Caco-2 (cell line): Measurements from ENCODE around the gene DDR2. TPM values are rescaled to one million over a fixed set of nuclear protein-coding genes. Genes with fewer than 3 reads are reported as not detected.

ENCODE experiments used
- BruUV-seq: library from RNA; stranded (reverse); fragments of 400-500 nt; replicated peaks from 2 replicates; lab custom pipeline; 2021; lab: Mats Ljungman, UMichigan
- CTCF ChIA-PET: fragments of 300-600 bp; sonication (Branson Sonifier 250); formaldehyde crosslinking; loops from one replicate; lab custom pipeline; 2022; ENCODE audit warnings: antibody characterized with exemption; lab: Charles Lee
- POLR2A ChIA-PET: fragments of 300-600 bp; sonication (Branson Sonifier 250); formaldehyde crosslinking; loops from one replicate; lab custom pipeline; 2022; ENCODE audit warnings: antibody characterized with exemption; lab: Charles Lee
- DNase-seq, 2 experiments: peaks; one replicate each; pipeline versions ENCODE4 v3.0.0 to v3.0.0-alpha.2; 2020 to 2022
- H3K27me3 ChIP-seq: replicated peaks from 2 replicates; pipeline ENCODE4 v1.6.0; 2011; ENCODE audit warnings: low read length; ENCODE audit not compliant: control insufficient read depth, insufficient read depth
- H3K36me3 ChIP-seq: 2 replicates; pipeline ENCODE4 v1.5.1; 2011; ENCODE audit warnings: low read length; ENCODE audit not compliant: control insufficient read depth, insufficient read depth
- H3K4me1 ChIP-seq: fragments of 250-450 bp; sonication (Bioruptor Pico); 2 replicates; pipeline ENCODE4 v1.5.1; 2020; ENCODE audit warnings: mild to moderate bottlenecking
- H3K4me3 ChIP-seq: 2 replicates; pipeline ENCODE4 v1.5.1; 2011; ENCODE audit warnings: low read depth, mild to moderate bottlenecking, control low read depth, low read length
- H3K9me3 ChIP-seq: fragments of 250-450 bp; sonication (Bioruptor Pico); 2 replicates; pipeline ENCODE4 v1.5.1; 2020; ENCODE audit warnings: mild to moderate bottlenecking, moderate library complexity
- H3K27ac Mint-ChIP-seq: one replicate; pipeline ENCODE4 v1.8.0; 2022; ENCODE audit warnings: mixed read lengths; ENCODE audit not compliant: unreplicated experiment
- H3K27me3 Mint-ChIP-seq: one replicate; pipeline ENCODE4 v1.8.0; 2022; ENCODE audit warnings: mixed read lengths; ENCODE audit not compliant: insufficient read depth, unreplicated experiment
- H3K36me3 Mint-ChIP-seq: one replicate; pipeline ENCODE4 v1.8.0; 2022; ENCODE audit warnings: mild to moderate bottlenecking, mixed read lengths; ENCODE audit not compliant: insufficient read depth, unreplicated experiment
- H3K4me1 Mint-ChIP-seq: one replicate; pipeline ENCODE4 v1.8.0; 2022; ENCODE audit warnings: low read depth, mixed read lengths; ENCODE audit not compliant: unreplicated experiment
- H3K4me3 Mint-ChIP-seq: one replicate; pipeline ENCODE4 v1.8.0; 2022; ENCODE audit warnings: mild to moderate bottlenecking, moderate library complexity, mixed read lengths; ENCODE audit not compliant: unreplicated experiment
- H3K9me3 Mint-ChIP-seq: one replicate; pipeline ENCODE4 v1.8.0; 2022; ENCODE audit warnings: mixed read lengths; ENCODE audit not compliant: unreplicated experiment
- intact Hi-C: fragments of 100-400 bp; cut with micrococcal nuclease; formaldehyde crosslinking; loops from one replicate; pipeline ENCODE4 v1.10.0; 2022; ENCODE audit not compliant: unreplicated experiment
- total RNA-seq: library from RNA; stranded (reverse); gene quantifications from 2 replicates; pipeline ENCODE4 v1.2.3, GENCODE V29; 2022
- TF ChIP-seq, protein P1 (sequence below), 2 experiments: fragments of 200-600 bp in 1 of 2; IDR thresholded peaks; 1 replicate in 1 of 2; 2 replicates in 1 of 2; pipeline versions ENCODE4 v1.5.1 to v1.8.0; 2011 to 2022; ENCODE audit warnings: antibody characterized with exemption in 1 of 2, control low read depth in 1 of 2, inconsistent platforms in 1 of 2, low read depth in 1 of 2, low read length in 1 of 2, mild to moderate bottlenecking in 1 of 2, moderate library complexity in 1 of 2; ENCODE audit not compliant: insufficient read depth in 1 of 2, severe bottlenecking in 1 of 2, unreplicated experiment in 1 of 2

The DDR2 gene
- total RNA-seq, 1 experiment from 2014 or later, result 0.73 TPM

DNA sequence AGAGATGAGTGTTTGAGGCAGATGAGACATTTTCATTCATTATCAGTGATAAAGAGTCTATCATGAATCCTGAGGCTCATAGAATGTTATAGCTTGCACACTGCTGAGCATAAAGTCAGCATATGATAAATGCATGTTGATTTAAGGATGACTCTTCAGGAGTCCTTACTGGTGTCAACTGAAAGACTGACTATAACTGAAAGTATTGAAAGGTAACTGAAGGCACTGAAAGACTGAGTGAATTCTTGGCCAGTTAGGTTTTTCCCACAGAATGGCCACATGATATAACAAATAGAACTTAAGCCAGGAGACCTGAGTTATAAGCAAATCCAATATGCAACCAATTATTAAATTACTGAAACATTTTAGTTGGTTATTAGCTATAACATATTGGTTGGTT, 89.2 kb downstream of the DDR2 start:
- Histone ChIP-seq H3K9me3 (no peaks in the 10 kb centered on the region), H3K4me1 (no peaks in the 10 kb centered on the region), H3K27me3 (no peaks in the 10 kb centered on the region), H3K36me3 (no peaks in the 10 kb centered on the region), H3K4me3 (no peak overlapping the region)
- DNase-seq, result no peak
- Mint-ChIP-seq H3K9me3 (no peaks in the 10 kb centered on the region), H3K27me3 (peaks cover 2% of the 10 kb centered on the region), H3K4me3 (no peak overlapping the region), H3K4me1 (no peaks in the 10 kb centered on the region), H3K27ac (no peak overlapping the region), H3K36me3 (no peaks in the 10 kb centered on the region)
- POLR2A ChIA-PET, result no interaction called here
- BruUV-seq, result no TSS peak
- CTCF ChIA-PET, result no interaction called here
- TF ChIP-seq, protein P1, sequence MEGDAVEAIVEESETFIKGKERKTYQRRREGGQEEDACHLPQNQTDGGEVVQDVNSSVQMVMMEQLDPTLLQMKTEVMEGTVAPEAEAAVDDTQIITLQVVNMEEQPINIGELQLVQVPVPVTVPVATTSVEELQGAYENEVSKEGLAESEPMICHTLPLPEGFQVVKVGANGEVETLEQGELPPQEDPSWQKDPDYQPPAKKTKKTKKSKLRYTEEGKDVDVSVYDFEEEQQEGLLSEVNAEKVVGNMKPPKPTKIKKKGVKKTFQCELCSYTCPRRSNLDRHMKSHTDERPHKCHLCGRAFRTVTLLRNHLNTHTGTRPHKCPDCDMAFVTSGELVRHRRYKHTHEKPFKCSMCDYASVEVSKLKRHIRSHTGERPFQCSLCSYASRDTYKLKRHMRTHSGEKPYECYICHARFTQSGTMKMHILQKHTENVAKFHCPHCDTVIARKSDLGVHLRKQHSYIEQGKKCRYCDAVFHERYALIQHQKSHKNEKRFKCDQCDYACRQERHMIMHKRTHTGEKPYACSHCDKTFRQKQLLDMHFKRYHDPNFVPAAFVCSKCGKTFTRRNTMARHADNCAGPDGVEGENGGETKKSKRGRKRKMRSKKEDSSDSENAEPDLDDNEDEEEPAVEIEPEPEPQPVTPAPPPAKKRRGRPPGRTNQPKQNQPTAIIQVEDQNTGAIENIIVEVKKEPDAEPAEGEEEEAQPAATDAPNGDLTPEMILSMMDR (IDR thresholded peaks at IDR 0.05; ENCODE audit: insufficient read depth in 1 of 2, low read depth in 1 of 2, low read length in 1 of 2, severe bottlenecking in 1 of 2, unreplicated experiment in 1 of 2), result no peak
- intact Hi-C loops, result no loop called here

DNA sequence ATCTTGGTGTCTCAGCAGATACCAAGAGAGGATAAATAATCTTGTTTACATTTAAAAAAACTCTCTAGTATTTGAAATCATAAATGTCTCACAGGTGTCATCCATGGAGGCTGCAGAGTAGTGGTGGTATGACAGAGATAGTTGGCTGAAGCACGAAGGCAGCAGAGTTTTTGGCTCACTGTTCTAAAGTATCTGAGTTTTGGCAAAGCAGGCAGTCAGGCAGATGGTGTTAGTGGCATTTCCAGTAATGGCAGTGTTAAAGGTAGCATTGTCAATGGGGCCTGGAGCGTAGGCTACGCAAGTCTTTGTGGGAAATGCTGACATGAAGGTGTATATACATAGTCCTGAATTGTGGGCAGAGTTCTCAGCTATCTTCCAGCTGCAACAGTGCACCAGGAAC, 89.8 kb downstream of the DDR2 start:
- Mint-ChIP-seq H3K9me3 (no peaks in the 10 kb centered on the region), H3K27me3 (peaks cover 2% of the 10 kb centered on the region), H3K27ac (no peak overlapping the region), H3K36me3 (no peaks in the 10 kb centered on the region), H3K4me3 (no peak overlapping the region), H3K4me1 (no peaks in the 10 kb centered on the region)
- TF ChIP-seq, protein P1 (IDR thresholded peaks at IDR 0.05; ENCODE audit: insufficient read depth in 1 of 2, low read depth in 1 of 2, low read length in 1 of 2, severe bottlenecking in 1 of 2, unreplicated experiment in 1 of 2), result no peak
- Histone ChIP-seq H3K27me3 (no peaks in the 10 kb centered on the region), H3K4me1 (no peaks in the 10 kb centered on the region), H3K9me3 (no peaks in the 10 kb centered on the region), H3K4me3 (no peak overlapping the region), H3K36me3 (no peaks in the 10 kb centered on the region)
- no TSS peak for BruUV-seq
- ChIA-PET CTCF (no interaction called here), POLR2A (no interaction called here)
- DNase-seq, result no peak
- intact Hi-C loops, result no loop called here

DNA sequence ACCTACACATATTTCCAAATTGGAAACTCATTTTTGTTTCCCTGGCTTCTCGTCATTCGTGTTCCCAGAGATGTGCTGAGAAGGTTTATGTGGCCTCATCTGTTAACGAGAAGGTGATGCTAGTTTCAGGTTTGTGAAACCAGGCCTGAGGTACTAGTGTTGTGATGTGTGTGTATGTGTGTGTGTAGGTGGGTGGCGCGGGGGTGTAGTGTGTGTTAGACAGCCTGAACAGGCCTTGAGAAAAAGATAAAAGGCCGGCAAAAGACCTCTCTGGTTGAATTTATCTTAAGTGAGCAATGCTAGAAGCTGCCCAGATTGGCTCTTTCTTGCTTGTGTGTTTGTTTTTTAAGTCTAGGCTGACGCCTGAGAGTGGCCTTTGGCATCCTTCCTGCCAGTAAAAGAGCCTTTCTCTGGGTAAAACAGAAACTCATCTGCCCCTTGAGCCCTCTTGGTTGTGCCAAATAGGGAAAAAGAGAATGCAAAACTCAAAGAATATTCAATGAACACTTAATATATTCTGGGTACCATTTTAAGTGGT, 92.4 kb downstream of the DDR2 start:
- no peak overlapping the region for H3K4me3 Mint-ChIP-seq
- no peaks in the 10 kb centered on the region for H3K9me3 Mint-ChIP-seq
- Histone ChIP-seq H3K9me3 (no peaks in the 10 kb centered on the region), H3K4me1 (no peaks in the 10 kb centered on the region), H3K4me3 (no peak overlapping the region), H3K36me3 (no peaks in the 10 kb centered on the region), H3K27me3 (no peaks in the 10 kb centered on the region)
- BruUV-seq, result no TSS peak
- no peak for DNase-seq
- no peaks in the 10 kb centered on the region for H3K36me3 Mint-ChIP-seq
- H3K27me3 Mint-ChIP-seq, result no peaks in the 10 kb centered on the region
- ChIA-PET POLR2A (no interaction called here), CTCF (no interaction called here)
- intact Hi-C loops, result no loop called here
- TF ChIP-seq, protein P1 (IDR thresholded peaks at IDR 0.05; ENCODE audit: insufficient read depth in 1 of 2, low read depth in 1 of 2, low read length in 1 of 2, severe bottlenecking in 1 of 2, unreplicated experiment in 1 of 2), result no peak
- peaks cover 8% of the 10 kb centered on the region for H3K4me1 Mint-ChIP-seq
- H3K27ac Mint-ChIP-seq, result no peak overlapping the region
